GM18907 (cell line): Measurements from ENCODE around the gene TYSND1.
"Not testable (repeated sequence)": the region's sequence is repeated elsewhere in the genome, so short reads cannot be mapped to it uniquely, and the experiment has no call there.

Source experiments
- ATAC-seq: cut with Tn5 transposase; IDR thresholded peaks from one replicate; pipeline ENCODE4 v1.9.1; 2021; ENCODE audit warnings: mild to moderate bottlenecking, moderate library complexity; ENCODE audit not compliant: unreplicated experiment

The TYSND1 gene

GRCh38 chr10:70146489-70147258 is at the start of gene TYSND1:
TYSND1 (minus strand) TSS chr10:70146700; CDS start chr10:70146586, 114 bp downstream.
- ATAC-seq: peak; percentile 95

- ATAC-seq: no peak
Observed at GRCh38 chr10:70193391-70193844, 46.9 kb upstream of the TYSND1 start.

- ATAC-seq: no peak
Observed at GRCh38 chr10:70192326-70192968, 45.9 kb upstream of the TYSND1 start.

GRCh38 chr10:70191972-70192305 is 45.4 kb upstream of the TYSND1 start:
- ATAC-seq: no peak

- no peak for ATAC-seq
Observed at GRCh38 chr10:70191161-70191971, 44.9 kb upstream of the TYSND1 start.

GRCh38 chr10:70190581-70190980 is 44.1 kb upstream of the TYSND1 start:
- ATAC-seq: no peak

- ATAC-seq: no peak
Observed at GRCh38 chr10:70190102-70190501, 43.6 kb upstream of the TYSND1 start.

- no peak for ATAC-seq
Observed at GRCh38 chr10:70188768-70189167, 42.3 kb upstream of the TYSND1 start.

- no peak for ATAC-seq
Observed at GRCh38 chr10:70186571-70186970, 40.1 kb upstream of the TYSND1 start.

GRCh38 chr10:70186090-70186489 is 39.6 kb upstream of the TYSND1 start:
- no peak for ATAC-seq

GRCh38 chr10:70183304-70183703 is 36.8 kb upstream of the TYSND1 start:
- ATAC-seq: no peak

- ATAC-seq: not testable (repeated sequence)
Observed at GRCh38 chr10:70179209-70179608, 32.7 kb upstream of the TYSND1 start.

- ATAC-seq: no peak
Observed at GRCh38 chr10:70178139-70178725, 31.7 kb upstream of the TYSND1 start.

GRCh38 chr10:70176441-70176840 is 29.9 kb upstream of the TYSND1 start:
- no peak for ATAC-seq

- ATAC-seq: no peak
Observed at GRCh38 chr10:70175516-70175915, 29.0 kb upstream of the TYSND1 start.

GRCh38 chr10:70174058-70174741 is 27.7 kb upstream of the TYSND1 start:
- no peak for ATAC-seq

- ATAC-seq: peak; percentile 20
Observed at GRCh38 chr10:70169649-70170364, 23.3 kb upstream of the TYSND1 start.

- ATAC-seq: no peak
Observed at GRCh38 chr10:70169011-70169410, 22.5 kb upstream of the TYSND1 start.

GRCh38 chr10:70167246-70167645 is 20.7 kb upstream of the TYSND1 start:
- no peak for ATAC-seq

GRCh38 chr10:70166394-70166793 is 19.9 kb upstream of the TYSND1 start:
- ATAC-seq: no peak
